ENCODE results near the gene TEX53. TPM values are rescaled to one million over a fixed set of nuclear protein-coding genes. Genes with fewer than 3 reads are reported as not detected.

Gene TEX53
- total RNA-seq, 4 donors from 2014 or later = not detected

GRCh38 chr9:114693248-114693855, 35.7 kb upstream of the TEX53 start:
- H3K4me1 ChIP-seq = no peaks in the 10 kb centered on the region
- in situ Hi-C loops (cut with MboI; ENCODE audit: low sequenced_read_pairs in 4 of 4) = loop anchor here in 1 of 4 donors (25.0 kb wide), 1 partner anchor 819 kb away; no protein-coding TSS in a partner anchor
- no peak overlapping the region for H3K27ac ChIP-seq
- no peak for DNase-seq
- H3K9me3 ChIP-seq = no peaks in the 10 kb centered on the region
- no peak for ATAC-seq
- intact Hi-C loops (cut with DNase I; ENCODE audit: low total_unique reads) = no loop called here
- no peaks in the 10 kb centered on the region for H3K36me3 ChIP-seq
- no peak overlapping the region for H3K4me3 ChIP-seq
- TF ChIP-seq CTCF (IDR thresholded peaks at IDR 0.05 in 4 of 5, conservative IDR thresholded peaks at IDR 0.05 in 1 of 5) (no peak), POLR2A (IDR thresholded peaks at IDR 0.05) (no peak)
- no peaks in the 10 kb centered on the region for H3K27me3 ChIP-seq

- H3K4me3 ChIP-seq = no peak overlapping the region
- in situ Hi-C loops (cut with MboI; ENCODE audit: low sequenced_read_pairs in 4 of 4) = loop anchor here in 1 of 4 donors (25.0 kb wide), 1 partner anchor 820 kb away; no protein-coding TSS in a partner anchor
- H3K9me3 ChIP-seq = no peaks in the 10 kb centered on the region
- no peaks in the 10 kb centered on the region for H3K4me1 ChIP-seq
- H3K27ac ChIP-seq = no peak overlapping the region
- DNase-seq (no peak), ATAC-seq (no peak)
- intact Hi-C loops (cut with DNase I; ENCODE audit: low total_unique reads) = no loop called here
- no peaks in the 10 kb centered on the region for H3K27me3 ChIP-seq
- no peaks in the 10 kb centered on the region for H3K36me3 ChIP-seq
- TF ChIP-seq CTCF (IDR thresholded peaks at IDR 0.05 in 4 of 5, conservative IDR thresholded peaks at IDR 0.05 in 1 of 5) = no peak
- TF ChIP-seq POLR2A (IDR thresholded peaks at IDR 0.05) = no peak
Measured at GRCh38 chr9:114691956-114692295, 34.3 kb upstream of the TEX53 start.

GRCh38 chr9:114691046-114691955, 33.7 kb upstream of the TEX53 start:
- Histone ChIP-seq H3K9me3 (no peaks in the 10 kb centered on the region), H3K4me3 (no peak overlapping the region), H3K36me3 (no peaks in the 10 kb centered on the region), H3K27me3 (no peaks in the 10 kb centered on the region), H3K4me1 (no peaks in the 10 kb centered on the region), H3K27ac (no peak overlapping the region)
- intact Hi-C loops (cut with DNase I; ENCODE audit: low total_unique reads) (no loop called here), in situ Hi-C loops (cut with MboI; ENCODE audit: low sequenced_read_pairs in 4 of 4) (loop anchor here in 1 of 4 donors (25.0 kb wide), 1 partner anchor 821 kb away; no protein-coding TSS in a partner anchor)
- no peak for DNase-seq
- ATAC-seq = no peak
- TF ChIP-seq POLR2A (IDR thresholded peaks at IDR 0.05) (no peak), CTCF (IDR thresholded peaks at IDR 0.05 in 4 of 5, conservative IDR thresholded peaks at IDR 0.05 in 1 of 5) (no peak)

- H3K36me3 ChIP-seq = no peaks in the 10 kb centered on the region
- no peaks in the 10 kb centered on the region for H3K4me1 ChIP-seq
- ATAC-seq = no peak
- H3K27ac ChIP-seq = no peak overlapping the region
- no peak for TF ChIP-seq POLR2A (IDR thresholded peaks at IDR 0.05)
- TF ChIP-seq CTCF (IDR thresholded peaks at IDR 0.05 in 4 of 5, conservative IDR thresholded peaks at IDR 0.05 in 1 of 5) = no peak
- in situ Hi-C loops (cut with MboI; ENCODE audit: low sequenced_read_pairs in 4 of 4) (loop anchor here in 1 of 4 donors (25.0 kb wide), 1 partner anchor 822 kb away; no protein-coding TSS in a partner anchor), intact Hi-C loops (cut with DNase I; ENCODE audit: low total_unique reads) (no loop called here)
- H3K4me3 ChIP-seq = no peak overlapping the region
- no peaks in the 10 kb centered on the region for H3K9me3 ChIP-seq
- no peaks in the 10 kb centered on the region for H3K27me3 ChIP-seq
- DNase-seq = no peak
Measured at GRCh38 chr9:114690308-114690707, 32.7 kb upstream of the TEX53 start.
